COR-L47 (cell line): ENCODE measurements around the gene RNF214.
"Not testable (repeated sequence)": the region's sequence is repeated elsewhere in the genome, so short reads cannot be mapped to it uniquely, and the experiment has no call there.

Experiments
- DNase-seq: peaks from one replicate; lab custom pipeline; 2025; lab: John Stamatoyannopoulos, UW

Gene RNF214

DNA sequence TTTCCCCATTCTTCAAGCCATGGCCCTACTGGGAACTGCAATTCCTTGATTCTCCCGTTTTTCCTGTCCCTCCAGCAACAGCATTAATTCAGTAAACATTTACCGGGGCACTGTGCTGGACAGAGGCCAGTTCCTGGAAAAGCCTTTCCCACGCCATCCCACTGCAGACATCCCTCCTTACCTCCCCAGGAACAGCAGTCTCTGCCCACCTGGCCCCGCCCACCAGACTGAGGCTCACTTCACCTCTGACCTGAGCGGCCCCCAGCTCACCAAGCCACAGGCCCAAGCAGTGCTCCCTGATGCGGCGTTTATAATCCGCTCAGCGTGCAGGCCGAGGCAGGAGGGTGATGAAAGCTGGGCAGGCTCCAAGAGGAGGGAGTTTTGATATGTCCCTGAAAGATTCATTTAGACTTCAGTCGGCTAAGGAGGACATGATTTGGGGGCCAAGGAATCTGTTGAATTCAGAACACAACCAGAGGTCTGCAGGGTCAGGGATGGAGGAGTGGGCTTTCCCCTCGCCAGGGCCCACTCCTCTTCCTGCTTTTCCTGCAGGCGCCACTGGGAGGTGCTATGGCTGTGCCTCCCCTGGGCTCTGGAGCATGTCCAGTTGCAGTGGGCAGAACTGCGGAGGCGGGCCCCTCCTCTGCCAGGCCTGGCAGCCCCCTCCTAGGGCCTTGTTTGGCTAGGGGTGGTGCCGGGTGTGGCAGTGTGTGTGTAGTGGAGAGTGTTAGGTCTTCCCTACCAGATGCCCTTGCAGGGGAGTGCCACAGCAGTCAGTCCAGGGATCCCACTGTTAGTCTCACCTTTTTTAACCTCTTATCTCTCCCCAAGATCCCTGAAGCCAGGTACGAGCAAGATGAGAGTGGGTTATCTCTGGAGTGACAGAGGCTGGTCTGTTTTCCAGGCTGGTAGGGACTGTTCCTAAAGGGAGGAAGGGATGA lies 34.7 kb upstream of the RNF214 start:
- no peak for DNase-seq

DNA sequence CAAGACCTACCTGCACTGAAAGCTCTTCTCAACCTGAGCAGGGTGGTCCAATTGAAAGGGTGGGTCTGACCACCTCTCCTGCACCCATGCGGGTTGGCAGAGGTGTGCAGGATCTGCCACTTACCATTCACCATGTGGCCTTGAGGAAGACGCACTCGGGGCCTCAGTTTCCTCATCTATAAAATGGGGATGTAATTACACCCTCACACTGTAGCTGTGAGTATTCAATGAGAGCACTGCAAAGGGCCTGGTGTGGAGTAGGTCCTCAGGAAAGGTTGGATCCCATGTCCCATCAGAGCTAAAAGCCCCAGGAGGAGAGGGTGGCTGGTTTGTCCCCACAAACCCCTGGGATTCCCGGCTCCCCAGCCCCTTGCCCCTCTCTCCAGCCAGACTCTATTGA lies 33.9 kb upstream of the RNF214 start:
- no peak for DNase-seq

DNA sequence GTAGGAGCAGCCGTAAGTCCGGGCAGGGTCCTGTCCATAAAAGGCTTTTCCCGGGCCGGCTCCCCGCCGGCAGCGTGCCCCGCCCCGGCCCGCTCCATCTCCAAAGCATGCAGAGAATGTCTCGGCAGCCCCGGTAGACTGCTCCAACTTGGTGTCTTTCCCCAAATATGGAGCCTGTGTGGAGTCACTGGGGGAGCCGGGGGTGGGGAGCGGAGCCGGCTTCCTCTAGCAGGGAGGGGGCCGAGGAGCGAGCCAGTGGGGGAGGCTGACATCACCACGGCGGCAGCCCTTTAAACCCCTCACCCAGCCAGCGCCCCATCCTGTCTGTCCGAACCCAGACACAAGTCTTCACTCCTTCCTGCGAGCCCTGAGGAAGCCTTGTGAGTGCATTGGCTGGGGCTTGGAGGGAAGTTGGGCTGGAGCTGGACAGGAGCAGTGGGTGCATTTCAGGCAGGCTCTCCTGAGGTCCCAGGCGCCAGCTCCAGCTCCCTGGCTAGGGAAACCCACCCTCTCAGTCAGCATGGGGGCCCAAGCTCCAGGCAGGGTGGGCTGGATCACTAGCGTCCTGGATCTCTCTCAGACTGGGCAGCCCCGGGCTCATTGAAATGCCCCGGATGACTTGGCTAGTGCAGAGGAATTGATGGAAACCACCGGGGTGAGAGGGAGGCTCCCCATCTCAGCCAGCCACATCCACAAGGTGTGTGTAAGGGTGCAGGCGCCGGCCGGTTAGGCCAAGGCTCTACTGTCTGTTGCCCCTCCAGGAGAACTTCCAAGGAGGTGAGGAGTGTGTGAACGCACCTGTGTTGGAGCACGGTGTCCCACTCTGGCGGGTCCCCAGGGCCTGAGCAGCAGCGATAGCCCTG lies 33.2 kb upstream of the RNF214 start, which contains the start of gene TAGLN:
TSS of gene TAGLN (plus strand) at position 318 of the 863 bp plus-strand sequence. CDS start 3,644 bp downstream, outside the sequence.
- no peak for DNase-seq

- DNase-seq, result no peak
These were observed 32.3 kb upstream of the RNF214 start for GRCh38 chr11:117199916-117200812.

DNA sequence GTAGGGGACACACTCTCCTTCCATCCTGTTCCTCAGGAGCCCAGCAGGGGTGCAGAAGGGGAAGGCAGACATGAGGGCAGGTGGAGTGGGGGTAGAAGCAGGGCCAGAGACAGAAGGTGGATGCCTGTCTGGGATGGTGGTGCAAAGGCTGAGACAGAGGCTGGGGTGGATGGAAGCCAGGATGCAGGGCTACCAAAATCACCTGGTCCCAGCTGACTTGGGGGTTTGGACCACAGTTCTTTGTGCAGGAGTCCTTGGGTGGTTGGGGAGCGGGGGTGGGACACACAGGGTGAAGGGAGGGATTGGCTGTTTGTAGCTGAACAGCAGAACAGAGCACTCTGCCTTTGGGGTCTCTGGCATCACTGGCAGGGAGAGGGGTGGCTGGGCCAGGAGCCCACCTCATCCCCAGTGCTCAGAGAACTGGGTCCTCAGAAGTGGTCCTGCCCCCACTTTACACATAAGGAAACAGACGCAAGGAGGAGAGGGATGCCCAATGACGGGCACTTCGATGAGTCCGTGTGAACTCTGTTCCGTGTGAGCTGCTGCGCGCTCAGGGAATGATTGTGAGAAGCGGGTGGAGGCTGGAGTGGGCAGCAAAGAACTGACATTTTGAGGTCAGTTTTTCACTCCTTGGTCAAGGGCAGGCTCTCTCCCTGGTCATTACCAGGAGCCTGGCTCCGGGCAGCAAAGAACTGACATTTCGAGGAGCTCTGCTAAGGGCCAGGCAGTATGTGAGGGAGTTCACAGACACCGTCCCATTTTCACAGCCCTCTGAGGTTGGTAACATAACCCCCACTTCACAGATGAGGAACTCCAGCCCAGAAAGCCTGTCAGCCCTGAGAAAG lies 31.4 kb upstream of the RNF214 start:
- DNase-seq, result no peak

DNA sequence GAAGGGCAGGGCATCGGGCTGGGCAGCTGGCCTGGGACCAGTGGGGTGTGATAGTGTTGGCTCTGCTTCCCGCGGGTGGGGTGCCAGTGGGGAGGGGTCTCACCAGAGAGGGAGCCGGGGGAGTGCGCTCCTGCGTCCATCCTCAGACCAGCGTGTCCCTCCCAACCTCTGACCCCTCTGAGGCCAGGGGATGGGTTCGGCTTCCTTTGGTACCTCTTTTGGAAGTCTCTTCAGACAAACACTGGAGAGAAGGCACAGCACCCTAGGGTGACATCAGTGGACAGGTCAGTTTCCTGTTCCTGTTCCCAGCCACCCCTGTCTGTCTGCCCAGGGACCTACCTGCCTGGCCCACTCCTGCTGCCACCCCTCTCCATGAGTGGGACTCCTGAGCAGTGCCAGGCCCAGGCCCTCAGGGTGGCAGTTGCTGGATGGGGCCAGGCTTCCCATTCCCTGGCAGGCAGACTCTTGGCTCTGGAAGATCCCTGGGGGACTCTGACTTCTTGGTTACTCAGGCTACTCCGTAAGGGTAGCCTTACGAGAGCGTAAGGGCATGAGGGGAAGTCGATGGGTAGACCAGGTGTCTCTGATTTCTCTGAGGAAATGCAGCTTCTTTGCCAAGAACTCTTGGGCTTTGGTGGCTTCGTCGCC lies 30.7 kb upstream of the RNF214 start:
- DNase-seq, result no peak

GRCh38 chr11:117202386-117203068 lies 29.9 kb upstream of the RNF214 start:
- no peak for DNase-seq

- no peak for DNase-seq
These were observed 29.4 kb upstream of the RNF214 start for GRCh38 chr11:117203069-117203407.

- no peak for DNase-seq
These were observed 28.0 kb upstream of the RNF214 start for GRCh38 chr11:117204283-117205080.

DNA sequence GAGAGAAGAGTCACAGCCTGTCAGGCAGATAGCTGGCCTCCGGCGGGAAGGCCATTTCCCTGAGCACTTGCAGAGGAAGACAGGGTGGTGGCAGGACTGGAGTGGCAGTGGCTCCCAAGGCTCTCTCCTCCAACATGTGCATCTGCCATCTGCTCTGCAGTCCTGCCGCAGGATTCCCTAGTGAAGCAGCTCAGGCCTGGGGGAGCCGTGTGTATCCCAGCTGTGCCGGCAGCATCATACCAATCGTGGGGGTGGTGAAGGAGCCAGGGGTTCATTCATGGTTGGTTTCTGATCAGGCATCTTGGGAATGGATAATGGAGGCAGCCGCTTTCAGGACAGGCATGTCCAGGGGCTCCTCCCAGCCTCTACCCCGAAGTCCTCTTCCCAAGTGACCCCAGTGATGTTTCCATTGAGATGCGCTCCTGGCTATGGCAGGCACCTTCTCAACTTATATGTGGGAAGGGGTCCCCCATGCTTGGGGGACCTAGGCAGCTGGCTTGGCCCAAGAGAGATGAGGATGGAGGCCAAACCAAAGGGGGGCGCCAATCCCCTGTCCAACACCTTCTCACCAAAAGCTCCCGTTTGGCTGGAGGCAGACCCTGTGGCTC lies 27.2 kb upstream of the RNF214 start:
- no peak for DNase-seq

DNA sequence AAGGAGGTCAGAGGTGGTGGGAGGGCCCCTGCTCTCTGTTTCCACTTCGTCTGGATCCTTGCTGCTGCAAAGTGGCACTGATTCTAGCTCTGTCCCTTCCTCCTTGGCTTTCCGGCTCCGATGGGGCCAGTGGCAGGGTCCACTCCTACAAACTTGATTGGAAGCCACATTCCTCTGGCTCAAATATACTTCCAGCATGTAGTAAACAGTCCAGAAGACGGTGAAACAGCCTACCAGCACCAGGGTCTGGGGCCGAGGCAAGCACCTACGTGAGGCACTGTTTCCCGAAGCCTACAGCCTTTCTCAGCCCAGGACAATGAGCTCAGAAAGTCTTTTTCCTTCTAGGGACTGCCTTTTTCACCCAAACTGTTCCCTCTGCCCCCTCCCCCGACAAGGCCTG lies 26.4 kb upstream of the RNF214 start:
- not testable (repeated sequence) for DNase-seq

DNA sequence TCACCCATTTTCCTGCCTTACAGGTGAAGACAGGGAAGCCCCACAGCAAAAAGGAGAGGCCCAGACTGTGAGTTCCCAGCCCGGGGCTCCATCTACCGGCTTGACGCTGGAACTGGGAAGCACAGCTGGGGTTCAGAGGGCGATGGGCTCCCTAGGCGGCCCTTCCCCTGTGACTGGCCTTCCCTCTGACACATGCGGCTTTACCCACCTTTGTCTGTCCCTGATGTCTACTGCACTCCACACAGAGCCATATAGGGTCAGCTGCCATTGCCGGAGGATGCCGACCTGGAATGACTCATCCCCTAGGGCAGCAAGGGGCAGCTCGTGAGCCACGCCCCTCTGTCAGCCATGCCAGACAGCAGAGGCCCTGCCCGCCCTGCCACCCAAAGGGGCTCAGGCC lies 25.6 kb upstream of the RNF214 start:
- not testable (repeated sequence) for DNase-seq

- not testable (repeated sequence) for DNase-seq
These were observed 25.0 kb upstream of the RNF214 start for GRCh38 chr11:117207481-117207880.

GRCh38 chr11:117208710-117209109 lies 23.8 kb upstream of the RNF214 start:
- not testable (repeated sequence) for DNase-seq

DNA sequence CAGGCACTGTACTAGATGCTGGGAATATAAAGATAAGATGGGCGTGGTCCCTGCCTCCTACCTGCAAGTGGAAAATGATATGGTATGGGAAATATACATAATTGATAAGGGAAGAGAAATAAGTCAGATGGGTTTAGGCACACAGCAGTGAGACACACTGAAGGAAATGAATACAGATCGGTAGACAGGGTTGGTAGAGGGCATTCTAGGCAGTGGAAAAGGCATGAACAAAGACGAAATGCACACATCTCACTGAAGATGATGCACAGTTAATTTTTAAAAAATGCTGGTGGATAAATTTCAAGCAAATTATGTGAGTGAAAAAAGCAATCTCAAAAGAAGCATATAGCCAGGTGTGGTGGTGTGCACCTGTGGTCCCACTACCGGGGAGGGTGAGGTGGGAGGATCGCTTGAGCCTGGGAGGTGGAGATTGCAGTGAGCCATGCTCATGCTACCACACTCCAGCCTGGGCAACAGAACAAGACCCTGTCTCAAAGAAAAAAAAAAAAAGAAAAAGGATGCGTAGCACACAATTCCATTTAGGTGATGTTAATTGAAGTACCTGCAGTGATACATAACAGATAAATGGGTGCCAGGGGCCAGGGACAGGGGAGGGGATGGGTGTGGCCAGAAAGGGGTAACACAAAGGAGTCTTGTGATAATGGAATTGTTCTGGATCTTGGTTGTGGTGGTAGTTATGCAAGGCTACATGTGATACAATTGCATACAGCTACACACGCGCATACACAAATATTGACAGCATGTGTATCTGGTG lies 22.9 kb upstream of the RNF214 start:
- DNase-seq, result not testable (repeated sequence)

DNA sequence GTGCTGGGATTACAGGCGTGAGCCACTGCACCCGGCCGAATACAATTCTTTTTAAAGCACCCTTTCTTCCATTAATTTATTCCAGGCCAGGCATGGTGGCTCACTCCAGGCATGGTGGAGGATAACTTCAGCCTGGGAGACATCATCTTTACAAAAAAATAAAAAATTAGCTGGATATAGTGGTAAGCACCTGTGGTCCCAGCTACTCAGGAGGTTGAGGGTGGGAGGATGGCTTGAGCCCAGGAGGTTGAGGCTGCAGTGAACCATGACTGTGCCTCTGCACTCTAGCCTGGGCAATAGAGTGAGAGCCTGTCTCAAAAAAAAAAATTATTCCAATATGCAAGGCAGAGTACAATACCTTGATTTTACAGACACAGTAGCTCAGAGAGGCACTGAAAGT lies 21.9 kb upstream of the RNF214 start:
- no peak for DNase-seq

GRCh38 chr11:117212697-117213355 lies 19.6 kb upstream of the RNF214 start:
- no peak for DNase-seq
